Activated CD8-positive, alpha-beta memory T cell treated with anti-CD3 and anti-CD28 coated beads for 4 hours (primary cell): Measurements from ENCODE around the gene IL17REL.
"Not testable (repeated sequence)": the region's sequence is repeated elsewhere in the genome, so short reads cannot be mapped to it uniquely, and the experiment has no call there.

Source experiments
- DNase-seq, 2 donors: peaks; one replicate each; pipeline ENCODE4 v3.0.0-alpha.2; 2020; ENCODE audit warnings: low read depth in 2 of 2

IL17REL gene

DNA sequence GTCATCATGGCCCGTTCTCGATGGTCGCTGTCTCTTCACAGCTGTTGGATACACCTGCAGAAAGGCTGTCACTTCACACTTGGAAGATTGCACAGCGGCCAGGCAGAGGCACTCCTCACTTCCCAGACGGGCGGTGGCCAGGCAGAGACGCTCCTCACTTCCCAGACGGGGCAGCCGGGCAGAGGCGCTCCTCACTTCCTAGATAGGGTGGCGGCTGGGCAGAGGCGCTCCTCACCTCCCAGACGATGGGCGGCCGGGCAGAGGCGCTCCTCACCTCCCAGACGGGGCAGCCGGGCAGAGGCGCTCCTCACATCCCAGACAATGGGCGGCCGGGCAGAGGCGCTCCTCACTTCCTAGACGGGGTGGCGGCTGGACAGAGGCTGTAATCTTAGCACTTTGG is 22.7 kb downstream of the IL17REL start:
- not testable (repeated sequence) for DNase-seq

DNA sequence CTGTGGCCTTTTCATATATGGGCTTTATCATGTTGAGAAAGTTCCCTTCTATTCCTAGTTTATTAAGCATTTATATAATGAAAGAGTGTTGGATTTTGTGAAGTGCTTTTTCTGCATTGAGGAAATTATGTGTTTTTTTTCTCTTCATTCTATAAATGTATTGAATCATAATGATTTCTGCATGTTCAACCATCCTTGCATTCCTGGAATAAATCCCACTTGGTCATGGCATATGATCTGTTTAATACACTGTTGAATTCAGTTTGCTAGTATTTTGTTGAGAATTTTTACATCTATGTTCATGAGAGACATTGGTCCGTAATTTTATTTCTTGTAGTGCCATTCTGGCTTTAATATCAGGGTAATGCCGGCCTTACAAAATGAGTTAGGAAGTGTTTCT is 26.2 kb downstream of the IL17REL start:
- no peak for DNase-seq

DNA sequence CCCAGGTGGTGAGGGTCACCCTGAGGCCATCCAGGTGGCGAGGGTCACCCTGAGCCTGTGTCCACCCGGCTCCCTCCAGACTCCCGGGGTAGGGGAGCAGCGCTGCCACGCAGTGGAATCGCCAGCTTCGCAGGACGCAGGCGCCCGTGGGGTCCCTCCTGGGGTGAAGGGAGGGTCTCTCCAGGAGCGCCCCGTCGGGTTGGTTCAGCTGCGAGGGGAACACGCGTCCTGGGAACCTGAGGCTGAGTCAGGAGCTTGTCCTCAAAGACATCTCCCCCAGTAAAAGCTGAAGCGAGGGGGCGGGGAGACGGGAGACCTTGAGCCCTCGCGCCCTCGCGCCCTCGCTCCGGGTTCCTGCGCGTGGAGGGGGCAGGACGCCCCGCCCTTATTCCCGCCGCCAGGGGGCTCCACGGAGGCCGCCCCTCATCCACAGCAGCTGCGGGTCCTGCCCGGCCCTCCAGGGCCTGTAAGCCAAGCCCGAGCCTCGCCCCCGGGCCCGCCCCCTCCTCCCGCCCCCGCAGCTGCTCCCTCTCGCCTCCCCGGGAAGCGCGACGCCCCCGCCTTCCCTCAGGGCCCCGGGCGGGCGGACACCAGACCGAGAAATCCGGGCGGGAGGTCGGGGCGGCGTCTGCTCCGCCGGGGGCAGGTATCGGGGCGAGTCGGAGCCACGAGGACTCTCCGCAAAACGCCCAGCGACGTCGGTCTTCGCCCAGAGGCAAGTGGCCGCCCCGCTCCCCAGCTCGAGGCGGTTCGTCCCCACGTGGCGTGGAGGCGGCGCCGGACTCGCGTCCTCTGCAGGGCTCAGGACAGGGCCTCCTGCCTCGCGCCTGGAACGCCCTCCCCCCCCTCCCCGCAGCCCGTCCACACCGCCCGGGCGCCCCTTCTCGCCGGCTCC is 29.2 kb downstream of the IL17REL start:
- no peak for DNase-seq

DNA sequence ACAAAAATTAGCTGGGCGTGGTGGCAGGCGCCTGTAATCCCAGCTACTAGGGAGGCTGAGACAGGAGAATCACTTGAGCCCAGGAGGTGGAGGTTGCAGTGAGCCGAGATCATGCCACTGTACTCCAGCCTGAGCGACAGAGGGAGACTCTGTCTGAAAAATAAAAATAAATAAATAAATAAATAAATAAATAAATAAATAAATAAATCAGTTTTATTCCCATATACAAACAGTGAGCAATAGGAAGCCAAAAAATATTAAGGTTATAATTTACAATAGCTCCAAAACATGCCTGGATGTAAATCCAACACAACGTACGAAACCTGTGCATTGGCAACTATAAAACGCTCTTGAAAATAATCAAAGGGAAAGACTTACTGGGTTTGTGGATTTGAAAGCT is 30.8 kb downstream of the IL17REL start:
- DNase-seq, result not testable (repeated sequence)

DNA sequence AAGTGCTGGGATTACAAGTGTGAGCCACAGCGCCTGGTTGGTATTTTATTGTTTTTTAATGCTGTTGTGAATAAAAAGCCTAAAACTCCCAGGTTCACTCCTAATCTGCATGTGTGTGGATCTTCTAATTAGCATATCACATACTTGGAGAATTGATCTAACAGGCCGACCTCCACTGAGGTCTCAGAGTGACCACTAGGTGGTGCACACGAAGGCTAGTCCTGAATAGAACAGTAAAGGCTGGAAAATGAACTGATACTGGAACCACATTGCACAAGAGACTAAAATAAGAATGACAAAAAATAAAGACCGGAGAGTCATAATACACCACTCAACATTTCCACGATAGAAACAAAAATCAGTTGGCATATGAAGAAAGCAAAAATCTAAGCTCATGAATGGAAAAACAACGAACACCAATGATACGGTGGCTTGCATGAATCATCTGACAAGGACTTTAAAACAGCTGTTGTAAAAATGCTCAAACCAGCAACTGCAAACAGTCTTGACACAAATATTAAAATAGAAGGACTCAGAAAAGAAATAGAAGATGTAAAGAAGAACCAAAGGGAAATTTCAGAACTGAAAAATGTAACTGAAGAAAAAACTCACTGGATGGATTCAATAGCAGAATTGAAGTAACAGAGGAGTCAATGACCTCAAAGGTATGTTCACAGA is 32.8 kb downstream of the IL17REL start:
- no peak for DNase-seq

DNA sequence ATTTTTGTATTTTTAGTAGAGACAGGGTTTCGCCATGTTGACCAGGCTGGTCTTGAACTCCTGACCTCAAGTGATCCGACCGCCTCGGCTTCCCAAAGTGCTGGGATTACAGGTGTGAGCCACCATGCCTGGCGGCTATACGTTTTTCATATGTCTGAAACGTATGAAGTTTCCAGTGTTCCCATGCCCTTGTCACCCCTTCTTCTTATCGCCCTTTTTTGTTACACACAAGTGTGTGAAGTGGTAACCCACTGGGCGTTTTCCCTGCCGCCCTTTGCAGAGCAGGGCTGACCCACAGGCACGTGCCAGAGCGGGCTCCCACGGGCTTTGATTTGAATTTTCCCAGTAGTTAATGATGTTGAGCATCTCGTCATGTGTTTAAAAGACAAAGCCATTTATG is 35.0 kb downstream of the IL17REL start:
- no peak for DNase-seq

DNA sequence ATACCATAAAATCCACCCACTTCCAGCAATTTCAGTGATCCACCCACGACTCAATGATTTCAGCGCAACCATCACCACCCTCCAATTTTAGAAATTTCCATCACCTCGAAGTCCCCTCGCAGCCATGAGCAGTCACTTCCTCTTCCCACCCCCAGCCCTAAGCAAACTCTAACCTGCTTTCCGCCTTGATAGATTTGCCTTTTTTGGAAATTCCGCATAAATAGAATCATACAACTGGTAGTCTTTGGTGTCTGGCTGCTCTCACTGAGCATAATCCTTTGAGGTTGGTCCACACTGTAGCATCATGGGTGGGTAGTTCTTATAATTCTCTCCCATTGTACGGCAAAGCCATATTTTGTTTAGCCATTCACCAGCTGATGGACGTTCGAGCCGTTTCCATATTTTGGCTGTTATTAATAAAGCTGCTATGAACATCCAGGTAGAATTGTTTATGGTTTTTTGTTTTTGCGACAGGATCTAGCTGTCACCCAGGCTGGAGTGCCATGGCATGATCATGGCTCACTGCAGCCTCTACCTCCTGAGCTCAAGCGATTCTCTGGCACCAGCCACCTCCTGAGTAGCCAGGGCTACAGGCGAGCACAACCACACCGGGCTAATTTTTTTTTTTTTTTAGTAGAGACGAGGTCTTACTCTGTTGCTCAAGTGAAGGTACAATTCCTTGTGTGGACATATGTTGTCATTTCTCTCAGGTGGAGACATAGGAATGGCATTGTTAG is 36.0 kb downstream of the IL17REL start:
- DNase-seq, result peak in 1 of 2 donors; percentile 70

DNA sequence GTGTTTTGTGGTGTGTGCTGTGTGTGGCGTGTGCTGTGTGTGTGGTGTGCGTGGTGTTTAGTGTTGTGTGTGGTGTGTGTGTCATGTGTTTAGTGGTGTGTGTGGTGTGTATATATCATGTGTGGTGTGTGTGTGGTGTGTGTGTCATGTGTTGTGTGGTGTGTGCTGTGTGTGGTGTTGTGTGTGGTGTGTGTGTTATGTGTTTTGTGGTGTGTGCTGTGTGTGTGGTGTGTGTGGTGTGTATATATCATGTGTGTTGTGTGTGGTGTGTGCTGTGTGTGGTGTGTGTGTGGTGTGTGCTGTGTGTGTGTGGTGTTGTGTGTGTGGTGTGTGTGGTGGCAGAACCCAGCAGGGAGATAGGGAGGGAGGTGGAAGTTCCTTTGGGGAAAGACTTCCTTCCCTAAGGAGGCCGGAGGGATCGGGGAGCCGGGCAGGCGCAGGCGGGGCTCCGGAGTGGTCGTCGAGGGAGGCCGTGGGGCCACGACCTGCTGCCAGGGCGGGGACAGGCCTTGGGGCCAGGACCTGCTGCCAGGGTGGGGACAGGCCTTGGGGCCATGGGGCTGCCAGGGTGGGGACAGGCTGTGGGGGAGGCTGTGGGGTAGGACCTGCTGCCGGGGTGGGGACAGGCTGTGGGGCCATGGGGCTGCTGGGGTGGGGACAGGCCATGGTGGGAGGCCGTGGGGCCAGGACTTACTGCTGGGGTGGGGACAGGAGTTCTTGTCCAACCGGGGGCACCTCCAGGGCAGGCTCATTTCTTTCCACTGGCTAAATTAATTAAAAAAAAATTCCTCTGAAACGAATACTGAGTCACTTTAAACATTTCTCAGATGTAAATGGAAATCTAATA is 36.8 kb downstream of the IL17REL start:
- no peak for DNase-seq

DNA sequence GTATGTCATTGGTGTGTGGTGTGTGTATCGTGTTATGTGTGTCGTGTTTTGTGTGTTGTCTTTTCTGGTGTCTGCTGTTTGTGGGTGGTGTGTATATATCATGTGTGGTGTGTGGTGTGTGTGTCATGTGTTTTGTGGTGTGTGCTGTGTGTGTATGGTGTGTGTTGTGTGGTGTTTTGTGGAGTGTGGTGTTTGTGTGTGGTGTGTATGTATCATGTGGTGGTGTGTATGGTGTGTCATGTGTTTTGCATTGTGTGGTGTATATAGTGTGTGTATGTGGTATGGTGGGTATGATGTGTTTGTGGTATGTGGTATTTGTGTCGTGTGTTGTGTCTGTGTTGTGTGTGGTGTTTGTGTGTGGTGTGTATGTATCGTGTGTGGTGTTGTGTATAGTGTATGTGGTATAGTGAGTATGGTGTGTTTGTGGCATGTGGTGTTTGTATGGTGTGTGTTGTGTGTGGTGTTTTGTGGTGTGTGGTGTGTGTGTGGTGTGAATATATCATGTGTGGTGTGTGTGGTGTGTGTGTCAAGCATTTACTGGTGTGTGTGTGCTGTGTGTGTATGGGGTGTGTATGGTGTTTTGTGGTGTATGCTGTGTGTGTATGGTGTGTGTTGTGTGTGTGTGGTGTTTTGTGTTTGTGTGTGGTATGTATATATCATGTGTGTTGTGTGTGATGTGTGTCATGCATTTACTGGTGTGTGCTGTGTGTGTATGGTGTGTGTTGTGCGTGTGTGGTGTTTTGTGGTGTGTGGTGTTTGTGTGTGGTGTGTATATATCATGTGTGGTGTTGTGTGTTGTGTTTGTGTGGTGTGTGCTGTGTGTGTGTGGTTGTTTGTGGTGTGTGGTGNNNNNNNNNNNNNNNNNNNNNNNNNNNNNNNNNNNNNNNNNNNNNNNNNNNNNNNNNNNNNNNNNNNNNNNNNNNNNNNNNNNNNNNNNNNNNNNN is 39.3 kb downstream of the IL17REL start:
- no peak for DNase-seq

DNA sequence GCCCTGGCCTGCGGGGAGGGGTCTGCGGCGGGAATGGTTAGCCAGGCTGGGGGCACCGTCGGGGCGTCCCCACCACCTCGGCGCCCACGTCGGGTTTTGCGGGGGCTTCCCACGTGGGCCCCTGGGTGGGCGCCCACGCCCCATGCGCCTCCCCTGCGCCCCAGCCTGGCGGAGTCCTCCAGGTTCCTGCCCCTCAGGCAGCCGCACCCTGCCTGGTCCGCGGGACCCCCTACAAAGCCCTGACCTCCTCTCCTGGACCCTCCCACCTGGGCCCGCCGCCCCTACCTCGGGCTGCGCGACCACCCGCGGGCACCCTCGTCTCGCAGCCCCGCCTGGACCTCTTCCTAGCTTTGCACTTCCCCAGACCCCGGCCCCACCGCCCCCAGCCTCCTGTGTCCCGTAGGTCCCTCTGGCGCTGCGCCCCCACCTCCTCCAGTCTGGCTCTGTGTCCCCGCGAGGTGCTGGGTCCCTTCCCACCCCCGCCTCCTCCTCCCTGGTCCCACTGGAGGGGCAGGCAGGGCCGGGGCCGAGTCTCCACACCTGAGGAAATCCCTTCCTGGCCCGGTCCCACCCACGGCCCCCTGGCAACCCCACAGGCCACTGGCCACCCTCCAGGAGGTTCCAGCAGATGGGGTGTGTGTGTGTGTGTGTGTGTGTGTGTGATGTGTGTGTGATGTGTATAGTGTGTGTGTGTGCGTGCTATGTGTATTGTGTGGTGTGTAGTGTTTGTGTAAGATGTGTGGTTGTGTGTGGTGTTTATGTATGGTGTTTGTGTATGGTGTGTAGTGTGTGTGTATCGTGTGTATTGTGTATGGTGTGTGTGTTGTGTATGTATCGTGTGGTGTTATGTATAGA is 40.2 kb downstream of the IL17REL start:
- no peak for DNase-seq

DNA sequence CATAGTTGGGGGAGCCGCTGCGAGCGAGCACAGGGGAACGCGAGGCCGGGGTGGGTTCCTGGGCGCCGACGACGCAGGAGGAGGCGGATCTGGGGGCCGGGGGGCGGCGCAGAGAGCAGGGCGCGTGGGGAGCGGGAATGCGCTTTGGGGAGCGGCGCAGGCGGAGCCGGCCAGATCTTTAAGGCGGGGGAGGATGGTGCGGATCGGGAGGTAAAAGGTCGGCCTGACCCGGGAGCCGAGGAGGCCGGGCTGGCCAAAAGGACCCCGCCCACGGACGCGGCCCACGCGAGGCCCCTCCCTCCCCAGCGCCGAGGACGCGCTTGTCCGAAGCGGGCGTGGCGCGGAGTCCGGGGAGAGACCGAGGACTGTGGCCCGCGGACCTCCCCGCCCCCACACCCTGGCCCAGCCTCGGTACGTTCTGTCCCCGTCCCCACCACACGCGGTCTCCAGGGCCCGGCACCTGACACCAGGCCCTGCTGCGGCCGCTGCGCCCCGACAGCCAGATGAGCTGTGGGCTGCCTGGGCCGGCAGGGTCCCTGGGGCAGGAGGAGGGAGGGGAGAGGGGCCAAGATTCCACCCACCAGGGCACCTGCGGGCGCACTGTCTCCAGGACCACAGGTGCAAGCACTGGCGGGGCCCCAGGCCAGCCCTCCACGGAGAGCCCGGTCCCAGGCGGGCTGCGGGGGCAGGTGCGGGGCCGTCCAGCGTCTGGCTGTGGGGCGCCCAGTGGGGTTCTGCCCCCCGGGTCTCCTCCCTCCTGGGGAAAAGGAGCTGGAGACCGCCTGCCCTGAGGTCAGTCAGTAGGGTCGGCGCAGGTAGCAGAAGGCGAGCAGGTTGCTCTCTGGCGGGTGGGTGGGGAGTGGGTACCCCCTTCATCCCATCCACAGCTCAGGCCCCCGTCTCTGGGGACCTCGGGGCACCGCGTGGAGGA is 41.1 kb downstream of the IL17REL start:
- peak; percentile 62 to 70 for DNase-seq

DNA sequence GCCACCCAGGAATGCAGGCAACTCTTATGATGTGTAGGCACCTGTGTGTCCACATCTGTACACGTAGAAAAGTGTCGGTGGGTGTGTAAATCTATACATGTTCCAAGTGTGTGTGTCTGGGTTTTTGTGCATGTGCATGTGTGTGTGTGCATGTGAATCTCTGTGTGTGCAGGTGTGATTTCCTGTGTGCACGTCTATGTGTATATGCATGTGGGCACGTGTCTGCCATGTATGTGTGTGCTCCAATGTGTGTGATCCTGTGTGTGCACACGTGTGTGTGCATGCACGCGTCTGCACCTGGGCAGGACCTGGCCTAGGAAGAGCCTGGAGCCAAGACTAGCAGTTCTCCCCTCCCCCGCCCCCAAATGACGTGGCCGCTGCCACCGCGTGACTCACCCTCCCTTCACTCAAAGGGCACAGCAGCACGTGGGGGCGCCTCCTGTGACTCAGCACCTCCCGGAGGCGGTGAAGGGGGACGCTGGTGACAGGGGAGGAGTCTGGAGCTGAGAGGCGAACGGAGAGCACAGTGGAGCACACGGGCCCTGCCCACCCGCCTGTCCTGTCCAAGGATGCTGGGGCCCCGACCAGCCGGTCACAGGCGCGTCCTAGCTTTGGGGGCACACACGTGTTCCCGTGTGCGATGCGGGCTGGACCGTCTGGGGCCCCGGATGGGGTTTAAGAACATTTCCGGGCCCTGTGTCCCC is 41.9 kb downstream of the IL17REL start:
- peak; percentile 93 to 97 for DNase-seq

DNA sequence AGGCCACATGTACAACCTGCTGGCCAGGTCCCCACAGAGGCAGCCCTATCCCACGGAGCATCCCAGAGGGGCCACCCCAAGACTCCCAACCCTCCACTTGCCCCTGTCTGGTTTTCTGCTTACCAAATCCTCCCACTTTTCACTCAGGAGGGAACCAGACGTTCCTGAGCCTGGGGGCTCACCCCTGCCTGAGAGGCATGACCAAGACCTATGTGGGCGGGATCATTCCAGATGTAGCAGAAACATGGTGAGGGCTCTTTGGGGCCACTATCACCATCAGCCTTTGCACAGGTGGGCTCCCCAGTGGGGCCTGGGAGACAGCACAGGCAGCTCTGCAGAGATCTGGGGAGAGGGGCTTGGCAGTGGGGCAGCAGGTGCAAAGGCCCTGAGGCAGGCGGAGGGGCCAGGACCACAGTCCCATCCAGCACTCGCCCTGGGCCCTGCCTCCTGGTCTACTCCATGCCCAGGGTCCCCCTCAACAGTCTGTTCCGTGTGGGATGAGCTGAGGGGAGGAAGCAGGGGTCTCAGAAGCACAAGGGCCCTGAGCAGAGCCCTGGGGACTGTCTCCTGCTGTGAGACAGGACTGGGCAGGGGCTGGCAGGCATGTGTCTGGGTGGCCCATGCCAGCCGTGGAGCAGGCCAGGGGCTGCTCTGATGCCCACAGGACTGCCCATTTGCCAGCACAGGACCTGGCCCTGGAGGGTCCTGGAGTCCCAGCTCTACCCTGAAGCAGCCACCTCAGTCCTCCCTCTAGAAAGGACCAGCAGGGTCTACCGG is 42.6 kb downstream of the IL17REL start:
- DNase-seq, result no peak

DNA sequence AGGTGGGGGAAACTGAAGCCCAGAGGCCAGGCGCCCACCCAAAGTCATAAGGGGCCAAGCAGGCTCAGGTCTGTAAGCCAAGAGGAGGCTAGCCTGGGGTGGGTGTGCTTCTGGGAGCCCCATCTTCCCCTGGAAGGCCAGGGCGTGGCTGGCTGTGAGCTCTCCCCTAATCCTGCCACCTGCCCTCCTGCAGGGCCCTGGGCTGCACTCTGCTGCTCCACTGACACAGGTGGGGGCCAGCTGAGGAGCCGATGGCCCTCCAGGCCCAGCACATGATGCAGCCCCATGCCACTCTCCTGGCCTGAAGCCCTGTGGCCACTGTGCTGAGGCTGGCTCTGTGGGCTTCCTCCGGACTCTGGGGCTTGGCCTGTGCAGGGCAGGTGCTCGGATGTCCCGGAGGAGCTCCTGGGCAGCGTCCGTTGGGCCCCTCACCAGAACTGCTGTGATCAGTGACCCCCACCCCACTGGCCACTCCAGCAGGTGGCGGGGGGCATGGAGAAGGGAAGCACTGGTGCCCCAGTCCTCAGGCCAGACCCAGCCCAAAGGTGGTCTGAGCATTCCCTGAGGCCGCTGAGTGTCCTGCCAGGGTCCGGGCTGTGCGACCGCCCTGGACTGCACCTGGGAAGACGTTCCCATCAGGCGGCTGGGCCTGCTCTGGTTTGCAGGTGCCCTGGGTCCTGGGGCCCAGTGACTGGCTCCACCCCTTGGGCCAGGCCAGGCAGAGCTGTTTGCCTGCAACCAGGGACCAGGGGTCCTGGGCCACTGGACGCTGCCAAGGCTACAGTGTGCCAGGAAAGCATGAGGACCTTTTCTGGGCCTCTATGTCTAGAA is 43.5 kb downstream of the IL17REL start:
- no peak for DNase-seq

DNA sequence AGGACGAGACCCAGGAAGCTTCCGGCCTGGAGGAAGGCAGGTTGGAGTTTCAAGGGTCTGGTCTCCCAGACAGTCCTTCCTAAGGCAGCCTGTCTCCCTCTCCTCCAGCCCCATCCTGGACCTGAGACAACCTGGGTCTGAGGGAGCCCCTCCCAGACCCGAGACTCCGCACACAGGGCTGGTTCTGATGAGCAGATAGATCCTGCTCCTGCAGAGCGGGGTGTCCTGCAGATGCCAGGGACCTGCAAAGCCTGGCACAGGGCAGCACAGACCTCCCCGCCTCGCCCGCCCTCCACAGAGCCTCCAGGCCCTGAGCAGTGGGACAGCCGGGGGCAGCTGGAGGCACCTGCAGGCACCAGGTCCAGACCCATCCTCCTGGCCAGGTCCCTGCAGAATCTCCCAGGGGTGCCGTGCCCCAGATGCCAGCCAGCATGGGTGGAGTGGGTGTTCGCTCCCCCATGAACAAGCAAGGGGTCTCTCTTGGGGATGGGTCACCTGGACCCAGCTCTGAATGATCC is 44.2 kb downstream of the IL17REL start:
- no peak for DNase-seq

DNA sequence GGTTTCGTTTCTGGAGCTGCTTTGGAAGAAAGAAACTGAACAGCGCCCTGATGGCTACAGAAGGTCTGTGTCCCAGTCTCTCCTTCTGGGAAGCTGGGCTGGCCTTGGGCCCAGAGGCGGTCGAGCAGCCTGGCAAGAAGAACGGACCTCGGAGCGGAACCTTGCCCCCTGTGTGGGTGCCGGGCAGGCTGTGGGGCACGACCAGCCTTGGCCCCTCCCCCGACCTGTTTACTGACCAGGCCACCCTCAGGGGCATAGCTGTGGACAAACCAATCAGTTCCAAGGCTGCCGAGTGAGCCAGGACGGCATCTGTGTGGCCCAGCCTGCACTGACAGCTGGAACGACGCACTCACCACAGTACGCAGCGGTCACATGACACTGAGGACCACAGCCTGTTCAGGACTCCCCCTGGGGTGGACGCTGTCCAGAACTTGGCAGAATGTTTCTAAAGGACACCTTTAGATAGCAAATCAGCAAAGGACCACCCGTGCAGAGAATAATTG is 44.8 kb downstream of the IL17REL start:
- no peak for DNase-seq
